Measurements from ENCODE around the gene SH3BGRL2. TPM values are rescaled to one million over a fixed set of nuclear protein-coding genes. Genes with fewer than 3 reads are reported as not detected.
A peak's percentile ranks its signal among the peaks of the same experiment; 100 is the strongest.

Gene SH3BGRL2
- total RNA-seq, 1 experiment from 2014 or later: 46.1 TPM

GRCh38 chr6:79711167-79711566 lies 80.0 kb downstream of the SH3BGRL2 start:
- Mint-ChIP-seq H3K27ac (ENCODE audit: unreplicated experiment) (no peak overlapping the region), H3K4me1 (ENCODE audit: low read depth, unreplicated experiment) (peaks cover 7% of the 10 kb centered on the region), H3K4me3 (ENCODE audit: low read depth, unreplicated experiment) (no peak overlapping the region), H3K36me3 (ENCODE audit: insufficient read depth, unreplicated experiment) (peaks cover 5% of the 10 kb centered on the region), H3K9me3 (ENCODE audit: low read depth, unreplicated experiment) (no peaks in the 10 kb centered on the region), H3K27me3 (ENCODE audit: unreplicated experiment) (no peaks in the 10 kb centered on the region)
- no peak for DNase-seq
- no TSS peak for BruUV-seq (replicated peaks)
- CTCF ChIA-PET: no interaction called here
- TF ChIP-seq CTCF (IDR thresholded peaks at IDR 0.05; ENCODE audit: unreplicated experiment): no peak
- intact Hi-C loops (cut with micrococcal nuclease; ENCODE audit: unreplicated experiment): loop anchor here (5.0 kb wide), 1 partner anchor 244 kb away; no protein-coding TSS in a partner anchor

GRCh38 chr6:79712144-79712543 lies 81.0 kb downstream of the SH3BGRL2 start:
- peaks cover 16% of the 10 kb centered on the region for H3K4me1 Mint-ChIP-seq (ENCODE audit: low read depth, unreplicated experiment)
- H3K27me3 Mint-ChIP-seq (ENCODE audit: unreplicated experiment): no peaks in the 10 kb centered on the region
- no peak overlapping the region for H3K27ac Mint-ChIP-seq (ENCODE audit: unreplicated experiment)
- DNase-seq: no peak
- H3K36me3 Mint-ChIP-seq (ENCODE audit: insufficient read depth, unreplicated experiment): peaks cover 5% of the 10 kb centered on the region
- CTCF ChIA-PET: no interaction called here
- BruUV-seq (replicated peaks): no TSS peak
- TF ChIP-seq CTCF (IDR thresholded peaks at IDR 0.05; ENCODE audit: unreplicated experiment): no peak
- intact Hi-C loops (cut with micrococcal nuclease; ENCODE audit: unreplicated experiment): loop anchor here (2.0 to 5.0 kb wide), 2 partner anchors 141 to 245 kb away; no protein-coding TSS in a partner anchor
- H3K9me3 Mint-ChIP-seq (ENCODE audit: low read depth, unreplicated experiment): no peaks in the 10 kb centered on the region
- H3K4me3 Mint-ChIP-seq (ENCODE audit: low read depth, unreplicated experiment): no peak overlapping the region

GRCh38 chr6:79712616-79713135 lies 81.5 kb downstream of the SH3BGRL2 start:
- no peak for DNase-seq
- no TSS peak for BruUV-seq (replicated peaks)
- CTCF ChIA-PET: no interaction called here
- Mint-ChIP-seq H3K4me3 (ENCODE audit: low read depth, unreplicated experiment) (no peak overlapping the region), H3K9me3 (ENCODE audit: low read depth, unreplicated experiment) (no peaks in the 10 kb centered on the region), H3K27ac (ENCODE audit: unreplicated experiment) (no peak overlapping the region), H3K36me3 (ENCODE audit: insufficient read depth, unreplicated experiment) (peaks cover 5% of the 10 kb centered on the region), H3K27me3 (ENCODE audit: unreplicated experiment) (no peaks in the 10 kb centered on the region), H3K4me1 (ENCODE audit: low read depth, unreplicated experiment) (peaks cover 16% of the 10 kb centered on the region)
- no peak for TF ChIP-seq CTCF (IDR thresholded peaks at IDR 0.05; ENCODE audit: unreplicated experiment)
- intact Hi-C loops (cut with micrococcal nuclease; ENCODE audit: unreplicated experiment): loop anchor here (2.0 to 5.0 kb wide), 2 partner anchors 142 to 245 kb away; no protein-coding TSS in a partner anchor

GRCh38 chr6:79713701-79714322 lies 82.7 kb downstream of the SH3BGRL2 start:
- CTCF ChIA-PET: interaction anchor here (0.7 to 1.1 kb wide), 2 partner anchors 154 to 187 kb away, joined by 3 to 4 read pairs; no protein-coding TSS in a partner anchor
- H3K27ac Mint-ChIP-seq (ENCODE audit: unreplicated experiment): no peak overlapping the region
- BruUV-seq (replicated peaks): no TSS peak
- no peaks in the 10 kb centered on the region for H3K9me3 Mint-ChIP-seq (ENCODE audit: low read depth, unreplicated experiment)
- intact Hi-C loops (cut with micrococcal nuclease; ENCODE audit: unreplicated experiment): loop anchor here (2.0 to 5.0 kb wide), 2 partner anchors 143 to 247 kb away; no protein-coding TSS in a partner anchor
- H3K4me3 Mint-ChIP-seq (ENCODE audit: low read depth, unreplicated experiment): no peak overlapping the region
- H3K4me1 Mint-ChIP-seq (ENCODE audit: low read depth, unreplicated experiment): peaks cover 16% of the 10 kb centered on the region
- H3K27me3 Mint-ChIP-seq (ENCODE audit: unreplicated experiment): no peaks in the 10 kb centered on the region
- peak; percentile 68 for DNase-seq
- H3K36me3 Mint-ChIP-seq (ENCODE audit: insufficient read depth, unreplicated experiment): peaks cover 5% of the 10 kb centered on the region
- TF ChIP-seq CTCF (IDR thresholded peaks at IDR 0.05; ENCODE audit: unreplicated experiment): no peak
